GM12874 (cell line): Measurements from ENCODE around the gene PLA2G4F.

Experiments
- TF ChIP-seq, protein P1 (sequence below): IDR thresholded peaks from 2 replicates; pipeline ENCODE4 v1.5.1; 2011; ENCODE audit warnings: low read depth, mild to moderate bottlenecking, control low read depth, low read length, moderate library complexity; ENCODE audit not compliant: insufficient read depth

Gene PLA2G4F

DNA sequence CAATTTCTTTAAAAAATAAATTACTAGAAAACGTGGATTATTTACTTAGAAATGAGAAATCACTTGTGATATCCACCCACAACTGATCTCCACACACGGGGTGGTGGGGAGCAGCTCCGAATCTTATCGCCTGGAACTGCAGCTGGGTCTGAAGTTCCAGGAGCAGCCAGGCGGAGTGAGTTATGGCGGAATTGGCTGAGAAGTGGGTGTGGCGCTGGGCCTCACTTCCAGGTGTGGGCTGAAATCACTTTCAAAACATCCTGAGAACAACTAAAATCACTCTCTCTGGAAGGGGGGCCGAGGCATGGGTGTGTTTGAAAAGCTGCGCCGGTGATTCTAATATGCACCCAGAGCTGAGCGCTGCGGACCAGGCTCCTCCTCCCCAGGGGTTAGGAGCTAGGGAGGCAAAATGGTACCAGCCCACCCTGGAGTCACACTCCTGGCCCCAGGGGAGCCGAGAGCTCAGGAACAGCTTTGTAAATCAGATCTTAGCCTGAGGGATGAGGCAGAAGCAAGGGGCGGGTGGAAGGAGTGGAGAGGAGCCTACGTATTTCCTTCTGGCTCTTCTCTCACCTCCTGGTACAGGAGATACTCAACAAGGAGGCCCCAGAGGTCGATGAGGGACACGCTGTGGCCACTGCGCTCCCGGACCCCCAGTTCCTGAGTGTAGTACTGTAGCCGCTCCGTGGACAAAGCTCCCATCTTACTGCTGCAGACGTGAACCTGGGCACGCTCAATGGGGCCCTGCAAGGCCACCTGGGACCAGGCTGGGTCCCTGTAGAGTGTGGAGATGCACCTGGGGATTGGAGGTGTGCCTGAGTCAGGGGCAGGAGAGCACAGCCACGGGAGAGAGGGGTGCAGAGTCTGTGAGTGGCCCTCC lies 9.6 kb downstream of the PLA2G4F start:
- TF ChIP-seq, protein P1, sequence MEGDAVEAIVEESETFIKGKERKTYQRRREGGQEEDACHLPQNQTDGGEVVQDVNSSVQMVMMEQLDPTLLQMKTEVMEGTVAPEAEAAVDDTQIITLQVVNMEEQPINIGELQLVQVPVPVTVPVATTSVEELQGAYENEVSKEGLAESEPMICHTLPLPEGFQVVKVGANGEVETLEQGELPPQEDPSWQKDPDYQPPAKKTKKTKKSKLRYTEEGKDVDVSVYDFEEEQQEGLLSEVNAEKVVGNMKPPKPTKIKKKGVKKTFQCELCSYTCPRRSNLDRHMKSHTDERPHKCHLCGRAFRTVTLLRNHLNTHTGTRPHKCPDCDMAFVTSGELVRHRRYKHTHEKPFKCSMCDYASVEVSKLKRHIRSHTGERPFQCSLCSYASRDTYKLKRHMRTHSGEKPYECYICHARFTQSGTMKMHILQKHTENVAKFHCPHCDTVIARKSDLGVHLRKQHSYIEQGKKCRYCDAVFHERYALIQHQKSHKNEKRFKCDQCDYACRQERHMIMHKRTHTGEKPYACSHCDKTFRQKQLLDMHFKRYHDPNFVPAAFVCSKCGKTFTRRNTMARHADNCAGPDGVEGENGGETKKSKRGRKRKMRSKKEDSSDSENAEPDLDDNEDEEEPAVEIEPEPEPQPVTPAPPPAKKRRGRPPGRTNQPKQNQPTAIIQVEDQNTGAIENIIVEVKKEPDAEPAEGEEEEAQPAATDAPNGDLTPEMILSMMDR, result no peak

DNA sequence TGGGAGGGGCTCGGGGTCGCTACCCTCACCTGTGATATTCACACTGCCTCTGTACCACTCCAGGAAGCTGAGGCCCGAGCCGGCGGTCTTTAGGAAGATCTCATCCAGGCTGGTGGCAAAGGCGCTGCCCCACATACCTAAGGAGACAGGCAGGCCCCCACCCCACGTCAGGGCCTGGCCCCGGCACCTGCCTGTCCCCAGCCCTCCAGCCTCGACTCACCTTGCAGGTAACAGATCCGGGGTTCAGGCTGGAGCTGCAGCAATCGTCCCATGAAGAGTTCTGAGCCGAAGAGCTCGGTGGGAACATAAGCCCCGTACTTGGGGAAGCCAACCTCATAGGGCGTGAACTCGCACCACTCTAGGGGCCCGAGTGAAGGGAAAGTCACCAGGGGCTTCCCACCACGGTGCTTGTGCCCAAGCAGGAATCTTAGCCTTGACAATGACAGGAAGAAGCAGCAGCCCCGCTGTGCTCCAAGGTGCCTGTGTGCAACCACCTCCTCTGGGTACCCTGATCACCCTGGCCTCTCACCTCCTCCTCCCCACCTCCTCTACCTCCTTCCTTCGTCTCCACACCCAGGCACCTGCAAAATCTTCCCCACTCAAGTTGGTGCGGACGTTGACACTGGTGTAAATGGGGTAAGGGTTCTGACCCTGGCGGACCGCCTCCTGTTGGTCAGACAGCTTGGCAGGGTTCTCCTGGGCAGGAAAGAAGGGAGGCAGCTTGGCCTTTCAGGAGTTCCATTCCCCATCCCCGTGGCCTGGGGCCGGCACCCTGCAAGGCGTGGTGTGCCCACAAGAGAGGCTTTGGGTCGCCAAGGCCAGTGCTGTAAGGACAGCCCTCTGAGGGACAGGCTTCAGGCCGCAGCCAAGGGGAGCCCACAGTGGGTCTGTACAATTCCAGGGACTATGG lies 10.6 kb downstream of the PLA2G4F start:
- TF ChIP-seq, protein P1, result no peak

- TF ChIP-seq, protein P1, result no peak
These were observed 11.5 kb downstream of the PLA2G4F start for GRCh38 chr15:42144841-42145375.

DNA sequence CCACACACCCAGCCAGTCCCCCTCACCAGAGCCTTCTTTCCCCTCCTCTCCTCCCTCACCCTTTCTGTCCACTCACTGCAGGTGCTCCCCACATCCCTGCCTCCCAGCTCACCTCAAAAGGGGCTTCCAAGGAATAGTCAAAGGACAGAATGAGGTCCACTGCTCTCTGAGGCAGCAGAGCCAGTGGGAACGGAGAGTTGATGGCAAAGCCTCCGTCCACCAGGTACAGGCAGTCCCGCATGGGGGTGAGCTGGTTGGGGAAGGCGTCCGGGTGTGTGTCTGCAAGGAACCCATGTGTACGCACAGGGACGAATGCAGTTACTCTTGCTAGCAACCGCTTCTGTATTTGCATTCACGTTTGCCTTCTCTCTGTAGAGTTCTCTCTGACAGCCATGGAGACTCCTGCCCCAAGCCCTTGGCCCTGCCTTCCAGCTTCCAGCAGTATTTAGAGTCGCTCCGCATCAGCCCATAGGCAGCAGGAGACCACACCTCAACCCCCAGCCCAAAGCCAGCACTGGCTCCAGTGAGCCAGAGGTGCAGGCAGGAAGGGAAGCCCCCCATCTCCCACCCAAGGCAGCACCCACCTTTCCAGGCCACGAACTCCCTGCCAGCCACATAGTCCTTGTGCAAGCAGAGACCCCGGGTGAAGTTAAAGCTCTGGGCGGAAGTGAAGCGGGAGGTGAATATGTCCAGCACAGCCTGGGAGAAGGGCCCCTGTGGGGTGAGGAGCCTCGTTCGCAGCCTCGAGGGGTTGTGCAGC lies 12.4 kb downstream of the PLA2G4F start:
- TF ChIP-seq, protein P1, result no peak

DNA sequence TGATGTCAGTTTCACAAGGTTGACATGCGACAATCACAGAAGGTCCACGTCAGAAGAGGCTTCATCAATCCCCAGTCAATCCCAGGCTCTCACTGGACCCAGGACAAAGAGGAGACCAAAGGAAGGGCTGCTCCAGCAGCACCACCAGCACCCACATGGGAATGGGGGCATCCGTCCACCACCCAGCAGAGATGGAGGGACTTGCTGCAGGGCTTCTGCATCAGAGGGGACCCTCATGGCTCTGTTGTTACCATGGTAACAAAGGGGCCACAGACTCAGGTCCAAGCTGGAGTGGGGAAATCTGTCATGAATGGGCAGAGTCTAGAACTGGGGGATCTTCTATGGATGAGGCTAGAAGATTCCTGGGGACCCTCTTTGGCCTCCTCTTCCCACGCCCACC lies 13.1 kb downstream of the PLA2G4F start:
- TF ChIP-seq, protein P1, result no peak

- TF ChIP-seq, protein P1, result no peak
These were observed 14.4 kb downstream of the PLA2G4F start for GRCh38 chr15:42141795-42142667.
